GM21576 (cell line): Measurements from ENCODE around the gene DHRS11.

Source experiments
- ATAC-seq: cut with Tn5 transposase; IDR thresholded peaks from one replicate; pipeline ENCODE4 v1.9.1; 2021; ENCODE audit warnings: mild to moderate bottlenecking, moderate library complexity; ENCODE audit not compliant: unreplicated experiment

The DHRS11 gene

DNA sequence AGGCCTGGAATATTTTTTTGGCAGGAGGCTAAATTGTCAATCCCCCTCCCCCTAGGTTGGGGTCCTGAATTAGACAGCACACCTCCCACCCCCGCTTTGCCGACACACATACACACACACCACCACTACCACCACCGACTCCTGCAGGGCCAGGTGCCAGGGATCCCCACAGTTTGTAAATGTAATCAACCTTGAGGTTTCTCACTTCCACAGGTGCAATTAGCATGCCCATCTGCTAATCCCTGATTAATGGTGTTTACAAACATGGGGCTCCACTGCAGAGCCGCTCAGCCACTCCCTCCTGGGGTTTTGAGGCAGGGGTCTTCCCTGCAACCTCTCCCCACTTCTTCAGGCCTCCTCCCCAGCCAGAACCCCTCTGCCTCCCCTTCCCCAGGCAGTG, 21.5 kb downstream of the DHRS11 start:
- no peak for ATAC-seq

DNA sequence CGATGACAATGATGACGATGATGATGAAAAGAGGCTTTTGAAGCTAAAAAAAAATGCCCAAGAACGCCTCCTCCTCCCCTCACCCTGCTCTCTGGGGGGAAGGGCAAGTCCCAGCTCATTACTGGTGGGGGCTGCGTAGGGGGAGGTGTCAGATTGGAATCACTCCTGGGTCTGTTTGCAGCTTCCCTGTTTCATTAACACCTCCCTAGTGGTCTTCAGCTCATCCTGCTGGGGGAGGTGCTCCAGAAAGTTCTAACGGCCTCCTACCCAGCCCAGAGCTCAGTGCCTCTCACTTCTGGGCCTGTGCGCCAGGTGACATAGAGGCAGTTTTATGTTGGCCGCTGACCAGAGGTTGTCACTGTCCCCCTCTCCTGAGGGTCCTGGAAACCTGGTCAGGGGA, 22.4 kb downstream of the DHRS11 start:
- ATAC-seq = no peak

DNA sequence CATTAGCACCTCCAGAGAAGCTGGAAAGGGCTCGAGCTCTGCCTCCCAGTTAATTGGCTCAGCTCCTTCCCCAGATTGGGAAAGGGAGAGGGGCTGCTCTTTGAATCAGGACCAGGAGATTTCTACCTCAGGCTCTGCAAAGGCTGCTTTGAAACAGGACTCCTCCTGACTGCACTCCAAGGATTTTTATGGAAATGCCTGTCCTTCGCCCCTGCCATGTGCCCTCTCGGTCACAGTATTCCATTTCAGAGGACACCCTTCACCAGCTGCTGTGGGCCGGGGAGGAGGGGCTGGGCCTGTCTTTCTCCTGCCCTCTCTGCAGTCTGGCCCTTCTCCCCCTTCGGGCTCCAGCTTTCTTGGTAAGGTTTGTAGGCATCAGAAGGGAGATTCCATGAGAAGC, 23.3 kb downstream of the DHRS11 start:
- no peak for ATAC-seq

DNA sequence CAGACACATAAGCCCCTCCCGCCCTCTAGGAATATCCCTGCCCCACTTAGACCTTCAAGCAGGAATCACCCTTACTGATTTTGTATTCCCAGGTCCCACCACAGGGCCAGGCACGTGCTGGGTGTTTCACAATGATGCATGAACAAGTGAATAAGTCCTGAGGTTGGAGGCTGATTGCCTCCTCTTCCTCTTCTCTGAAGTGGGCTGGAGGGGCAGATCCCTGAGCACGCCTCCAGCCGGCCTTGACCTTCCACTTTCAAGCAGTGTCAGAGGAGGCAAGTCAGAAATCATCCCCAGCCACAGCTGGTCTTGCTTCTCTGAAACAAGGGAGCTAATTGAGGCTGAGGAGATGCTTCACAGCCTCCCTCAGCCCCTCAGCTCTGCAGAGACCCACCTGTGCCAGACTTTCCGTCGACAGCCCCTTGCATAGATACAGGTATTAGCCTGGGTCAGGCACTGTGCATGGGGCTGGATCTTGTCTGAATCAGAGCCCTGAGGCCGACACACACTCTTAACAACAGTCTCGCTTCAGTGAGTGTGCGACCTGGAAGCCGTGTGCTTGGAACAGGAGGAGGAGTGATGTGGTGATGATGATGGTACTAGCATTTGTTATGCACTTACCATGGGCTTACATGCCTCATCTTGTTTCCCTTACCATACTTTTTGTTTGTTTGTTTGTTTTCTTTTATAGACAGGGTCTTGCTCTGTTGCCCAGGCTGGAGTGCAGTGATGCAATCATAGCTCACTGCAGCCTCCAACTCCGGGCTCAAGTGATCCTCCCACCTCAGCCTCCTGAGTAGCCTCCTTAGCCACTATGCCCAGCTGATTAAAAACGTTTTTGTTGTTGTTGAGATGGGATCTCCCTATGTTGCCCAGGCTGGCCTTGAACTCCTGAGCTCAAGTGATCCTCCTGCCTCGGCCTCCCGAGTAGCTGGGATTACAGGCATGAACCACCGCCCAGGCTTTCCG, 24.7 kb downstream of the DHRS11 start:
- ATAC-seq = no peak

DNA sequence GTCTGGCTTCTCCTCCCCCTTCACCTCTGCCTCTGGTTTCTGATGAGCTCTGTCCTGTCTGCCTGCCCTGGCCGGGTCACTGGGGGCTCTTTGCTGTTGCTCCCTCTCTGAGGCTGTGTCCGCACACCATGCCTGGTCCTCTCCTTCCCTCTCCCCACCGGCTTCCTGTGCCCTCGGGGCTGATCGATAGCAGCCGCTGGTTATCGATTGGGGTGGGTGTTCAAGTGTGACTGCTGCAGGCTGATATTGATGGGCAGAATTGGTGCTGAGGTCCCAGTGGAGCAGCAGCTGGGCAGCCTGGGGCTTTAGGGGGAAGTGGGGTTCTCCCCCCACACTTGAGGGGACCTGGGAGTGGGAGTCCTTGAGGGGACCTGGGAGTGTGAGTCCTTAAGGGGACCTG, 26.1 kb downstream of the DHRS11 start:
- ATAC-seq = no peak

DNA sequence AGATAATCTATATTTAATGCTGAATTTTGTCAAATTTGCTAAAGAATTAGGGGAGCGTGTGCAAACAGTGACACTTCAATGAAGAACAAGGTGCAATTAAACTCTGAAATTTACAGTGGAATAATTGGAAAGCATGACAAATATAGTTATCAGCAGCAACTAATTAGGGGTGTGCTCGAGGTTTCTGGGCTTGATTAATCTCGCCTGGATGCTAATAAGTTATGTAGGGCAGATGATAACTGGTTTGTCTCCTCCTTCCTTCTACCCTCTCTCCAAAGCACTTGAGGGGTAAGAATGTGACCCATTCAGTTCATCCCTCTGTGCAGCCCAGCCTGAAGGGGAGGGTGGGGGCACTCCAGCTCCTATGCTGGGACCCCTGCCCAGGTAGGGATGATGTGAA, 31.6 kb downstream of the DHRS11 start:
- ATAC-seq = no peak

DNA sequence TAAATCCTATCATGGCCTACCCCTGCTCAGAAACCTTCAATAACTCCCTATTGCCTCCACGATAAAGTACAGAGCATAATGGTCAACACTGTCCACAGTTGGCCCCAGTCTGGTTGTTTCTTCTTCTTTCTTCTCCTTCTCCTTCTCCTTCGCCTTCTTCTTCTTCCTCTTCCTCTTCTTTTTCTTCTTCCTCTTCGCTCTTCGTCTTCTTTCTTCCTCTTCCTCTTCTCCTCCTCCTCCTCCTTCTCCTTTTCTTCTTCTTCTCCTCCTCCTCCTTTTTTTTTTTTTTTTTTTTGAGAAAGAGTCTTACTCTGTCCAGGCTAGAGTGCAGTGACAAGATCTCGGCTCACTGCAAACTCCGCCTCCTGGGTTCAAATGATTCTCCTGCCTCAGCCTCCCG, 33.5 kb downstream of the DHRS11 start:
- no peak for ATAC-seq

DNA sequence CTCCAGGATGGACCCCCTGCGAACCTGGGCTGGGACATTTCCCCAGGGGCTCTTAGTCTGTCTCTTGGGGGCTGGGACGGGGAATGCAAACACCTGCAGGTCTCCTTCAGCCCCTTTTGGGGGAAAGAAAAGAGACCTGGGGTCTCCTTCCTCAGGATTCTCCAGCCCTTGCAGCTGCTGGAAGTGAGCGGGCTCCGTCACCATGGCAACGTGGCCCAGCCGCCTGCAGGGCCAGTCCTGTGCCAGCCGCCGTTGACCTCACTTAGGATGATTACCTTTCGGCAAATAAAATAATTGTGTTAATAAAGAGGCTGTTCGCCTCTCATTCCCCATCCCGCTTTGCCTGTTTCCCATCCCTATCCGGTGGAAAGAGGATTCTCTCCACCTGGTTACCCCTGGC, 35.4 kb downstream of the DHRS11 start:
- ATAC-seq = no peak

DNA sequence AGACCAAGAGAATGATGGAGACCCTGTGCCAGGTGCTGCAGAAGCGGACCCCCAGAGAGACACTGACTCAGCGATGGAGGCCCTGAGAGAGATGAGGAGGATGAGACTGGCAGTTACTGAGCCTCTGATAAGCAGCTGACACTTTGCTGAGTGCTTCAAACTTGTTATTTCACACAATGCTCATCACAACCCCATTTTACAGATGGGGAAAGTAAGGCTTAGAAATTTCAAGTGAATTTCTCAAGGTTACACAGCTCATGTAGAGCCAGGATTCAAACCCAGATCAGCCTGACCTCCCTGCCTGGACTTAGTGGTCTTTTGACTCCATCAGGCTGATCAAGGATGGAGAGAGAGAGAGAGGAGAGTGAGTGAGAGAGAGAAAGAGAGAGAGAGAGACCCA, 36.9 kb downstream of the DHRS11 start:
- no peak for ATAC-seq

DNA sequence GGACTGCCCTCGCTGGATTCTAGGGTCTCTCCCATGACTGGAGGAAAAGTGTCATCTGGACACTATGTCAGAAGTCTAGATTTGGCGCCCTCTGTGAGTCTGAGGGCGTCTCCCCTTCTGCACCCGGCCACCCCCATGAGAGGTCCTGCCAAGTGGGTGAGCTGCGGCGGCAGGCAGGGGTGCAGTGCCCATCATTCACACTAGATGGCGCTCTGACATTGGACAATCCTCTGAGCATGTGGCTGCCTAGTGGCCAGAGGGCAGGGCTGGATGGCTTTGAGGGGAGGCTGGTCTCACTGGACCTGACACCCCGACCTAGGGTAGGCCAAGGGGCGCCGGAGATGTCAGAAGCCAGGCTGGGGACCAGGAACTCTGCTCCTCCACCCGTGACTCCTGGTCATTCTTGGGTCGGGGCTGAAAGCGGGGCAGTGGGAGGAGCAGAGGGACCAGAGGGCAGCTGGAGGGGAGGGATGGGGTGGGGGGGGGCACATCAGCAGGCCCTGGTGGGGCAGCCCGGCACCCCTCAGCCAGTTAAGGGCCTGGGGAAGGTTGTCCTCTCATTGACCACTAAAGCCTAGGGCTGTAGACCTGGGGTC, 37.7 kb downstream of the DHRS11 start:
- no peak for ATAC-seq

DNA sequence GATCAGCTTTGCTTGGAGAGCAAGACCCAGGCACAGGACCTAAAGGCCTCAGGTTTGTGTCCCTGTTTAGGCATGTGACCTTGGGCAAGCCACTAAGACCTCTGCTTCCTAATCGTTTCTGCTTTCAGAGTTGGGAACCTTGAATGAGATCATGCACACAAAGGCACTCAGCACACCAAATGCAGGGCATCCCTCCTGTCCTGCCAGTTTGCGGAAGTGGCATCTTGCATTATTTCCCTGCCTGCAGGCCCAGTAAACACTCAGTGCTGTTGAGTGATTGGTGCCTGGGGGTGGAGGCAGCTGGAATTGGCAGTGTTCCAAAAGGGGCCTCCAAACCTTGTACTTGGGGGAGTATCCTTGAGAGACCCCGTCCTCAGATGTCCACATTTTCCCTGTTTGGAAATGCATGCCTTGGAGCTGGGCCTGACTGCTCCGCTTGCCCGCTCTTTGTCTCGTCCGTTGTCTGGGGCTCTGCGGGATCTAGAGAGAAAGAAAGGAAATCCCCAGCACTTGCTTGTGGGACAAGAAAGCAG, 38.4 kb downstream of the DHRS11 start:
- no peak for ATAC-seq

DNA sequence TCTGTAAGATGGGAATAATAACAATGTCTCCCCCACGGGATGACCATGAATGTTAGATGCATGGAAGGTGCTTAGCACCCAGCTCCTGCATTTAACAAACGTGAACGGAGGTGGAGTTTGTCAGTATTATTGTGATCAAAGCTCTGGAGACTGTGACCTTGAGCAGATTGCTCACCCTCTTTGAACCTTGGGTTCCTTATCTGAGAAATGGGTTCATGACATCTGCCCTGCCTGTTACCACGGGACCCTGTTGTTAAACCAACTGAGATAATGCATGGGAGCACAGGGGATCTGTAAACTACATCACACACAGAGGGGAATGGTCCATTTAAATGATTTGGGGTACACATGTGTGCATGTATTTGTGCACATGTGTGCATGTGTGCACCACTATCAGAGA, 39.3 kb downstream of the DHRS11 start:
- ATAC-seq = no peak

DNA sequence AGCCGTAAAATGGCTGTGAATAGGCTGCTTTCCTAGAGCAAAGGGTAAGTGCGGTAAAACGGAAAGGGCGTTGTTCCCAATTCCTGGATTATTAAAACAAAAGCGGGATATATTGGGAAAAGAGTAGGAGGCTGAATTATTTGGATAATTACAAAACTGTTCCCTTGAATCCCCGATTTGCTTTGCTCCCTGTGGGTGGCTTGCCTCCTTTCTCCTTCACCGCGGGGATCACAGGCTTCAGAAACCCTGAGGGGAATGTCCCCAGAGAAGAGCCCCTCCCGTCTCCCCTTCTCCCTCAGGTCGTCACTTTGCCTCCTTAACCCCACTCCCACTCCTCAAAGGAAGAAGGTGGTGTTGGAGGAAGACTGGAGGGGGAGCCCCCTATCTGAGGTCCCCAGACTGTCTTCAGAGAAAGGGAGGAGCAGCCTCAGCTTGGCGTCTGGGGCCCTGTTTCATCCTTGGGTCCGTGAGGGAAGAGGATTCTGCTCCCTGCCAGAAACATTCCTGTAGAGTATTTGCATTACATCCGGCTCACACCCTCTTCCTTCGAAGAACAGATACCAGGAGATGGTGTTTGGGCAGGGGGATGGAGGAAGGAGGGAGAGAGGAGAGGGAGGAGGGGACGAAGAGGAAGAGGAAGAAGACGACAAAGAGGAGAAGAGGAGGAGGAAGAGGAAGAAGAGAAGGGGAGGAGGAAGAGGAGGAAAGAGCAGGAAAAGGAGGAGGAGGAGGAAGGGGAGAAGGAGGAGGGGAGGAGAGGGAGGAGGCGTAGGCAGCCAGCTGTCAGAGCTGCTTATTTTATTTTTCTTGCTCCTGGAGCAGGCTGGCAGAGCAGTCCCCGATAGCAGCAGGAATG, 41.5 kb downstream of the DHRS11 start:
- no peak for ATAC-seq

DNA sequence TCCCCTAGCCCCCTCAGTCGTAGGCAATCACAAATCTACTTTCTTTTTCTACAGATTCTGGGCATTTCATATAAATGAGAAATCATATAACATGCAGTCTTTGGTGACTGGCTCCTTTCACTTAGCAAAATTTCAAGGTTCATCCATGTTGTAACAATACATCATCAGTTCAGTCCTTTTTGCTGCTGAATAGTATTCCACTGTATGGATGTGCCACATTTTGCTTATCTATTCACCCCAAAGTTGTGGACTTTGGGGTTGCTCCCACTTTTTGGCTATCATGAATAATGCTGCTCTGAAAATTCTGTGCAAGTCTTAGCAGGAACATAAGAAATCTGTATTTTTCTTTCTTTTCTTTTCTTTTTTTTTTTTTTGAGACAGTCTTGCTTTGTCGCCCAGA, 48.7 kb downstream of the DHRS11 start:
- no peak for ATAC-seq

DNA sequence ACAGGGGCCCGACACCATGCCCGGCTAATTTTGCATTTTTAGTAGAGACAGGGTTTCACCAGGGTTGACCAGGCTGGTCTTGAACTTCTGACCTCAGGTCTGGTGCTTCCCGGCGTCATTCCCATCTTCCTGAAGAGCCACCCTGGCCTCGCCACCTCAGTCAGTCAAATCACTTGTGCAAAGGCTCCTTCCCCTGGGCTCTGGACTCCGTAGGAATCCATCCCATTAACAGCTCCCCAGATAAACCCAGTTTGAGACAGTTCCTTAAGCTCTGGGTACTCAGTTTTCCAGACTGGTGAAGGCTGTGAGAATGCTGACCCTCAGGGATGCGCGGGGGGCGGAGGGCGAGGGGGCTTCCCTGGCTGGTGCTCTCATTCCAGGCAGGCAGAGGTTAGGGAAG, 49.2 kb downstream of the DHRS11 start:
- ATAC-seq = no peak

DNA sequence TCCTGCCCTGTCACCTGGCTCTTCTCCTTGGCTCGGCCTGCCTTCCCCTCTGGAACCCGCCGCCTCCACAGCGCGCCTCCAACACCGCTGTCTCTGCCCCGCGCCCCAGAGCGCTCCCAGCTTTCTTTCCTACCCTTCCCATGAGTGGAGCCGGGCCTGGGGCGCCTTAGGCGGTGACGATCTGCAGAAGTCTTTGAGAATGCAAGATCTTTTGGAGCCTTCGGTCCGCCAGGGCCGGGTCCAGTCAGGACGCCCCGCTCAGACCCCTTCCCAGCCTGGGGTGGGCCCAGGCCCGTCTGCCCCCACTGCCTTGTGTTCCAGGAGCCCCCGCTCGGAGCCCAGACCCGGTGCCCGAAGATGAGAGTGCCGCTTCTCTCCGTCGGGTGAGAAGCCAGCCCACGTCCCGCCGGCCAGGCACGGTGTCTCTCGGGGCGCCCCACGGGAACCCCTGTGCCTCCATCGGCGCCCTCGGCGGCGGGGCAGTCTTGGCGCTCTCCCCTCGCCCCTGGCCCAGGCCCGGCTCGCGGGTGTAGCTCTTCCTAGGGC, 49.7 kb downstream of the DHRS11 start:
- no peak for ATAC-seq

DNA sequence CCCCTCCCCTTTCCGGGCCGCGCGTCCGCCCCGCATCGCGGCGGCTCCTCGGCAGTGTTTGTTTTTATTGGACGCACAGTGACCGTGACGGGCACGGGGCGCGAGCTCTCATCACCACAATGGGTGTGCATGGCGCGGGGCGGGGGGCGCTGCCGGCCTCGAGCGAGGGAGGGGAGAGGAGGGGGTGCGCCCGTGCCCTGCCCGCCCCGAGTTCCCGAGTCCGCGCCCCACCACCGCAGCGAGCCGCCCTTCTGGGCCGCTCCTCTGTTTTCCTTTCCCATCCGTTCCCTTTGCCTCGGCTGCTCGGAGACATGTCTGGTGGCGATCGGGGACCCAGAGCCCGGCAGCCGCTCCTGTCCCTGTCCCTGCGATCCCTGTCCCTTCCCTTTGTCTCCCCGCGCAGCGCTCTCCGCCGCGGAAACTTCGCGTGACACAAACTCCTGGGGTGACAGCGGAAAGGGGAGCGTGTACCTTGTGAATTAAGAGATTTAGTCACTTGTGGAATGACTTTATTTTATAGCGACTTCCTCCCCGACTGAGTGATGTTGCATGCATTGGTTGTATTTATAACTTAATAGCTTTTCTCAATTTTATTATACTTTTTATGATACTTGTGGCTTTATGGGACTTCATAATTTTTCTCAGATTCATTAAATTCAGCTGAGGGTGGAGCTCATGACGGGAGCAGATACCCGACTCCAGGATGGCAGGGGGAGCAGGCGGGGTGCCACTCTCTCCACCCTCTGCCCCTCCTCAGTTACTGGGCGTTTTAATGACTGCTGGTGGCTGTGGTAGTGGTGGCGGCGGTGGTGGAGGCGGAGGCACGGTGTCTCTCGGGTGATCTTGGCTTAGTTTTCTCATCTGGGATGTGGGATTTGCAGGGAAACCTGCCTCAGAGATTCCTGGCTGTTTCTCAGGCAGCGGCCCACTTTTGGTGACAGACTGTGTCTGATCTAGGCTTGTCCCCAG, 50.5 kb downstream of the DHRS11 start:
- no peak for ATAC-seq

DNA sequence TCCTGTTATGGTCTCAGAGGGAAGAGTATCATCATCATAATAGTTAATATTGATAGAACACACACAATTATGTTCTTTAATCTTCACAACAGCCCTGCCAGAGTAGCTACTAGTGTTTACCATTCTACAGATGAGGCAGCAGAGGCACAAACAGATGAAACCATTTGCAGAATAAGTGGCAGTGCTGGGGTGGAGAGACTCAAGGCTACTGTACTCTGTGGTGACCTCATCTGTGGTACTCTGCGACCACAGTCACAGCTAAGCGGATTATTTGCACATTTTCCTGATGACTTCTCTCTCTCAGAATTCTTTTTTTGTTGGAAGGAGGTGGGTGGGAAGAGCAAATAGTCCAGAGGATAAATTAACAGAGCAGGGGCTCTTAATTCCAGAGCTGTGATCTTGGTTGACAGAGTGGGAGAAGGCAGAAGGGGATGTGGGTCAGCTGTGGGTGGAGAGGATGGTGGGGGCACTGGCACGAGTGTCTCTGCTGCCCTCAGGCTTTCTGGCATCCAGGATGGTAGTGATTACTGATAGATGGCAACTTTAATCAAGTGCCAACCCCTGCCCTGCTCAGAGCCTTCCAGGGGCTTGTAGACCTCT, 51.5 kb downstream of the DHRS11 start:
- ATAC-seq = no peak

DNA sequence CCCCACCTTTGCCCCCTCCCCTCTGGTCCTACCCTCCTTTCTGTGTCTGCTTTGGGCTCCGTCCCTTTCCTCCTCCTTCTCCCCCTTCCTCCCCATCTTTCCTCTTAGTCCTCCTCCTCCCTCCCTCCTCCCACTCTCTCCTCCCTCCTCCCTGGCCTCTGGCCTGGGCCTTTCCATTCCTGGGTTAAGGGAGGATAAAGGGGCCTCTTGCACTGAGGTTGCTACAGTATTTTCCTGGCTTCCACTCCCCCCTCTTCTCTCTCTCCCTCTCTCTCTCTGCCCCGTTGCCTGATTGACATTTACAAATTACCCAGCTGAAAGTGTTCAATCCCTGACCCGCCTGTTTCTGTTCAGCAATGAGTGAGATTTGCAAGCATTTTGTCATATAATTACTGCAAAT, 53.7 kb downstream of the DHRS11 start:
- ATAC-seq = no peak
